Hematopoietic multipotent progenitor cell treated with erythropoietin and hydrocortisone succinate and interleukin-3 and kit ligand, for 15 days (in vitro differentiated cells): ENCODE results near the gene RIT2.

ENCODE experiments used
- DNase-seq: peaks from one replicate; pipeline ENCODE4 v3.0.0-alpha.2; 2015; ENCODE audit warnings: low spot score

RIT2 gene

DNA sequence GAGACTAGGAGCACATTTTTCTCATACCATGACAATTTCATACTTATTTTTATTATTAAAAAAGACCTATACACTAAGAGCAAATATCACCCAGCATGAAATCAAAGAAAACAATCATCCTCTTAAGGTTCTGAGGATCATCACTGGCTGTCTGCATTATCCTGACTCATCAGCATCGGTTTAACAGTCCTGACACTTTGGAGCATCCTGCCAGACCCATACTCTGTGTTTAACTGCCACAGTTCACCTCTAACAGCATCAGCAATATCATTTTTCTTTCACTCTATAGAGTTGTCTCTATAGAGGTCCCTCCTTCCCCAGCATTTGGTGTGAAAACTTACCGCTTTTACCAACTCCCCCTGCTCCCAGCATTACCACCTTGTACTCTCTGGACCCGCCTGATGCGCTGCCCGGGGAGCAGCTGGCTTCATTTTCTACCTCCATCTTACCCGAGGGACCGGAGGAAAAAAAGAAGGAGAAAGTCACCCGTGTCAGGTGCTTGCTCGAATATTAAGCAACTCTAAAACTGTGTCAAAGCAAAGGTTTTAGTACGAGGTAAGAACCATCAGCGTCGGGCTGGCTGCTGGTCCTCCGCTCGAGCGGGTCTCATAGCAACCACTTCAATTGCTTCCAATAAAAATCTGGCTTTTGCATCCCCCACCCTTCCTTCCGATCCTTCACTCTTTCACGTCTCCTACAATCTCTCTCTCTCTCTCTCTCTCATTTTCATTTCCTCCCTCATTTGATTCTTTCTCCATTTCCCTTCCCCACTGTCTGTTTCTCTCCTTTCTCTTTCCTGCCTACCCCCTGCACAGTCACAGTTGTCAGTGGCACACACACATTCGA lies at the start of gene RIT2:
TSS of gene RIT2 (minus strand) at position 610 of the 846 bp plus-strand sequence.
- no peak for DNase-seq

DNA sequence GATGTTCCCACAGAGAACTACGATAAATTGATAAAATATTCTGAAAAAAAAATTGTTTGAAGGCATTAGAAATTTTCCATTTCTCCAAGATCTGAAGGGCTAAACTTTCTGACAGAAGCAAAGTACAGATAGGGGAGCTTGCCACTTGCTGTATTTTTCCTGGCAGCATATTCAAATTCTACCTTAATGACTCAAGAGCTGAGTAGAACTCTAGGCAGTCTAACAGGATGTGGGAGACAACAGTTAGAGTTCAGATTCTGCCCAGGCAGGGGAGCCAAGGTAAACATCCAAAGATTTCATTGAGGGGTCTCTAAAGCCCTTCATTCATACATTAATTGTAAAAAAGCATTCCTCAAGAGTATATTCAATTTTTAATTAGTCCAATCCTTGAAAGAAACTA lies 46.0 kb upstream of the RIT2 start:
- no peak for DNase-seq

DNA sequence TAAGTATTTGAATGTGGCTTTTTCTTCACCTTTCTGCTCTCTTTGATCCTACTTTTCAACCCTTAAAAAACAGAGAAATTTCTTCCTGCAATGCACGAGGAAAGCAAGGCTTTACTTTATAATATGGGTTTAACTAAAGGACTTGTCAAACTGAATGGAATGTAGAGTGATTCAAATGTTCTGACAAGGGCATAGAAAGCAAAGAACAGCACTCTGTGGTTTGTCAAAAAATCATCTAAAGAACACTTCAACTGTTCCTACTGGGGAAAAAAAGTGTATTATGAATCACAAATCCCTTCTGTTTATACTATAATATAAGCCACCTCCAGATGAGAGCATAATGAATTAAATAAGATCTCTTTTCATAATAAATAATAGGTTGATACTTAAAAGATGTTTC lies 45.0 kb upstream of the RIT2 start:
- no peak for DNase-seq

DNA sequence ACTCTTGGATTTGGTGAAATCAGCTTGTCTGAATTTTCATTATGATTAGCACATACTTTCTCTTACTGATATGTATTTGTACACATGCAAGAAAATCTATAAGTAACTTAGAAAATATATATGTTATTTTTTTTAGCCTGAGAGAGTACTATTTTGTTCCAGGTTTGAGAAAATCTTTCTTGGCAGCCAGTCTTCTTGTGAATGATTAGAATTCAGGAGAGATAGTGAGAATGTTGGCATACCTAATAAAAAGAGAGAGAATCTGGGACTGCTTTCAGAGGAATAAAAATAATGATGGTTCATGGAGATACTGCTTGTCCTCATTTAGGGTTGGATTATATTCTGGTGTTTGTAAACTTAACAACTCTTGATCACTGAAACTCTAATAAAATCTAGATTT lies 44.4 kb upstream of the RIT2 start:
- DNase-seq, result no peak

DNA sequence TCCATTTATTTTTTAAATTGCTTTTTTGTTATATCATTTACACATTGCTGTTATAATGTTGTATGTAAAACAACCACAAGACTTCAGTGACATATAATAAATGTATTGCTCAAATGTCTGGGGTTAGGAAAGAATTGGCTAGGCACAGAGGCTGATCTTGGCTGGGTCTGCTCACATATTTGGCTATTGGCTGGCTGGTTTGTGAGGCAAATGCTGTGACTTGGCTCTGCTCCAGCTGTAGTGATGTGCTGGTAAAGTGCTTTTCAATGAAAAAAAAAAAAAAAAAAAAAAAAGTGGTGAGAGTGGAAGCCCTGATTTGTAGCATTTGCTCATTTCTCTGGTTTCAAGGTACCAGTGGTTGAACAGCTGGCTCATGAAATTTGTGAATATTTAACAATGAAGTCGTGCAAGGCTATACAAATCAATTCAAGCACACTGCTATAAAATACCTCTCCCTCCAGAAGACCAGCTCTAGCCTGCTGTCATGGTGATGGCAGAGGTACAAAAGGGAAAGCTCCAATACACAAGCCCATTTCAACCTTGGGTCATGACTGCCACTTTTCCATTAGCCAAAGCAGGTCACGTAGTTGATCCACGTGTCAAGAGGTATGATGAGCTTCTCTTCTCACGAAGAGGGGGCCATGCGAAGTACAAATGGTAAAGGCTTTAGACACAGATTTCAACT lies 43.7 kb upstream of the RIT2 start:
- DNase-seq, result no peak

DNA sequence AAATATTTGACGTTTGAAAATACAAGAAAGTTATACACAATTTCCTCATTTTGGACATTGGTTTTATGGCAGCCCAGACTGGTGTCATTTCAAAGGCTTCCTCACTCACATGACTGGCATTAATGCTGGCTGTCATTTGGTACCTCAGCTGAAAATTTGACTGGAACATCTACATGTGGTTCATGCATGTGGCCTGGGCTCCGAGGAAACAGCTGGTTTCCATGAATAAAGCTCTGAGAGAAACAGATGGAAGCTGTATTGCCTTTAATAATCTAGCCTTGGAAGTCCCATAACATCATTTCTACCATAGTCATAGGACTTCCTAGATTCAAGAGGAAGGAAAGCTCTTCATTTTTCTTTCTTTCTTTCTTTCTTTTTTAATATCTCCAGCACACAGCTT lies 42.9 kb upstream of the RIT2 start:
- no peak for DNase-seq

DNA sequence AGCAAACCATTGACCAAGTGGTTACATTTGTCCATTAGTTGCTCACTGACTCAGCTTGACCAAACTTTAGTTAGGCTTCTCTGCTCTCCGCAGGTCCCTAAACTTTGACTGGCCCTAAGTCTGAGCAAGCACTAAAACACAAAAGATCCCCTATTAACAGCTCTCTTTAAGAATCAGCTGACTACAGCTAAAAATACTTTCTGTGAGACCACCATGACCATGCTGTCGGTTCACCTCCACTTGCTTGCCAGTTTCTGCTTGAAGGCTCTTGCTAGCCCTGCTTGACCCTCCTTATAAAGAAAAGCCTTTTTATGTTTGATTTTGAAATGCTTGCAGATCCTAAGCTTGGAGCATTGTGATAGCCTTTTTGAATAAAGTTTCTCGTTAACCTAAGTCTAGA lies 40.4 kb upstream of the RIT2 start:
- DNase-seq, result no peak

DNA sequence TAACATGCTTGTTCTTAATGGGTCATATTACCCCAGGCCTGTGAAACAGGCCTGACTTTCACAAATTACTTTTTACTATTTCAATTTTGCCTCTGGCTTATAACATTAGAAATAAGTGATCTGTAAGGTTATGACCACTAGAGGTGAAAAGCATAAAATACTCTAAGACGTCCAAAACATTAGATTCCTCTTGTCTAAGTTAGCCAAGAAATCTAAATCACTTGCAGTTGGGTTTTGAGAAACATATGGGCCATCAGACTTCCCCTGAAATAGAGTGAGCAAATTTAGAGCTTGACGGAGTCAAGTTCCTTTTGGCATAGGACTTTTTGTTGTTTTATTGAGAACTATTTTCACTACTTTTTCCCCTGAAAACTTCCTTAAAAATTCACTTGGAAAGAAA lies 32.7 kb upstream of the RIT2 start:
- no peak for DNase-seq

DNA sequence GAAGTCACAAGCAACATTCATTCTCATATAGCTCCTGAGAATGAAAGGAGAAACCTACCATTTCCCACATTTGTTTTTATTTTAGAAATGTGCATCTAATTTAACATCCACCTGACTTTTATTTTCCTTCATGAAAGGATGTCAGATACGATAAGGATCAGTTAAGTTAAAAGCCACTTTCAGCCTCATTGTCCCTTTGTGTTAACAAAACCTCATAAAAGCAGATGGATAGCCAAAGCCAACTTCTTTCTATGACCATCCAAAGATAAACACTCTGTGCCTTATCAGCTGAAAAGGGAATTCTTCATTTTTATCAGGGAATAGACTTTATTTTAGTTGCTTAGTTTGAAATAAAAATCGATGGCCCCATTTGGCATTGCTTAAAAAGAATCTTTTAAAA lies 25.7 kb upstream of the RIT2 start:
- DNase-seq, result no peak

DNA sequence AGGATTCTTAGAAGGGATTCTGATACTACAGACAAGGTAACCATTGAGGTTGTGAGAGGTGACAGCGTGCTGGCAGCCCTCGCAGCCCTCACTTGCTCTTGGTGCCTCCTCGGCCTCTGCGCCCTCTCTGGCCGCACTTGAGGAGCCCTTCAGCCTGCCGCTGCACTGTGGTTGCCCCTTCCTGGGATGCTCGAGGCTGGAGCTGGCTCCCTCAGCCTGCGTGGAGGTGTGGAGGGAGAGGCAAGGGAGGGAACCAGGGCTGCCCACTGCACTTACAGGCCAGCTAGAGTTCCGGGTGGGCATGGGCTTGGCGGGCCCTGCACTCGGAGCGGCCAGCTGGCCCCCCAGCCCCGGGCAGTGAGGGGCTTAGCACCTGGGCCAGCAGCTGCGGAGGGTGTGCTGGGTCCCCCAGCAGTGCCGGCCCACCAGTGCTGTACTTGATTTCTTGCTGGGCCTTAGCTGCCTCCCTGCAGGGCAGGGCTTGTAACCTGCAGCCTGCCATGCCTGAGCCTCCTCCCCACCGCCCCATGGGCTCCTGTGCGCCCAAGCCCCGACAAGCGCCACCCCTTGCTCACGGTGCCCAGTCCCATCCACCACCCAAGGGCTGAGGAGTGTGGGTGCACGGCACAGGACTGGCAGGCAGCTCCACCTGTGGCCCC lies 23.9 kb upstream of the RIT2 start:
- no peak for DNase-seq

DNA sequence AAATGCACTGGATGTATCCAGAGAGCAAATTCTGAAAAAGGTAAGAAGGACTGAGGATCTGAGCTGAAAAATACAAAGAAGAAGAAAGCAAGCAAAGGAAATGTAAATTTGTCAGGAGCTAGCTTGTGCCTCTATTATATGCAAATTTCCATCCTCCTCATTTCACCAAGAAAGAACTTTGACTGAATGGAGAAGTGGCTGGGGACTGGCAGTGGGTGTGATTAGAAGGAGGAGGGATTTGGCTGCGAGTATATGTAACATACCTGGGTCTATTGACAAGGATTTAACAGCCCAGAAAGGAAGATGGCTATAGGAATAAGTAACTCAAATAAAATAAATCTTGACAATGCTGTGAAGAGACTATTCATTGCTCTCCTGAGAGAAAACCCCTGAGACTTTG lies 19.4 kb upstream of the RIT2 start:
- DNase-seq, result no peak

DNA sequence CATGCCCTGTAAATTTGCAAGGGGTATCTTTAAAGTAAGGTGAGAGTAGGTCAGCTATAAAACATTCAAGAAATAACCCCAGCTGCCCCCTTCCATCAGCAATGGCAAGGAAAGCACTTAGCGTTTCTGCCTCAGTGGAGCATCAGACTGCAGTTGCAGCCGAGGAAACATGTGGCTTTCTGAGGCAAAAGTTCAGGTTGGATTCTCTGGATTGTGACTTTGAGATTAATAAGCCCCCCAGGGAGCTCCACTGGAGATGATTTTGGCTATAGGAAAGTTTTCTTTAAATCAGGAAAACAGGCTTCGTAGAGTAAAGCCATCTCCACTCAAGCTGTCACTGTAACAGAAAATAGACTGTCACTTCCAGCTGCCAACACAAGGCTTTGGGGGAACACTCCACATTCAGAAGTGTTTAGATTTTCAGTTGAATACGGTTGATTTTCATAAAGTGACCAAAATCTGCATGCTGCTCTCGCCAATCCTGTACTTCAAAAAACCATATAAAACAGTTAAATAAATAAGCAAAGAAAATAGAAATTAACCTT lies 15.3 kb upstream of the RIT2 start:
- DNase-seq, result no peak

DNA sequence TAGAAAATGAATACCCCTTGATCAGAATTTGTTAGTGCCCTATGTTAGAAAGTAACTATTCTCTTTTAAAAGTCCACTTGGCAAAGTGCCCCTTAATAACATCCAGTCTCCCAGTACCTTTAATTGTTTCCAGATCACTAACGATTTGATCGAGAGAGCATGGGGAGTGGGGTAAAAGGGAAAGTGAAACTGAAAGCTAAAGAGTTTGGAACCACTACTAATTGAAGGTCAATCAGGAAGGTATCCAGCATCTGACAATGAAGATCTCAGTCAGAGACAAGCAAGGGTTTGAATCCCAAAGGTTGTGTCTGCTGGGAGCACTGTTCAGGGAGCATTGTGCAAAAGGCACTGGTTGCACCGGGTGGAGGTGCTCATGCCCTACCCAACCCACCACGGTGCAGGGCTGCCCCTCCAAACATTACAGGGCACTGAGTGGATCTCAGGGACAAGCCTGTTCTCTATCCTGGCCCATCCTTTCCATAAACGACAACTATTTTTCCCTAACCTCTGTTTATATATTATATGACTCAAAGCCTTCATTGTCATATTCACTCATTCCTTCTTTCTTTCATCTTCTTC lies 14.6 kb upstream of the RIT2 start:
- no peak for DNase-seq

DNA sequence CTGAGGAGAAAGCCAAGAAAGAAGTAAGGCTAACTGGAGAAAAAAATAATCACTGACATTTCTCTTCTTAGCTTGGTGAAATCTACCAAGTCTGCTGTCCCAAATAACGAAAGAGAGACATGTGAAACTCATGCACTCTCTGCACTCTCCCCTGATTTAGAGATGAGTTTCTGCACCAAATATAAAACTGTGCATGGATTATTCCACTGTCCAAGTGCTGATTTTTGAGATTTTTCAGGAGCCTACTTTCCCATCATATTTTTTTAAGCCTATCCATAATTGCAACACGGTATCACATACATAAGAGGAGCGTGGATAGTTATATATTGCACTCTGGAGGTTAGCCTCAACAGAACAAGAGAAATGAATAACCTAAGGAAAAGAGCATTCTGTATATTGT lies 10.0 kb upstream of the RIT2 start:
- DNase-seq, result no peak

DNA sequence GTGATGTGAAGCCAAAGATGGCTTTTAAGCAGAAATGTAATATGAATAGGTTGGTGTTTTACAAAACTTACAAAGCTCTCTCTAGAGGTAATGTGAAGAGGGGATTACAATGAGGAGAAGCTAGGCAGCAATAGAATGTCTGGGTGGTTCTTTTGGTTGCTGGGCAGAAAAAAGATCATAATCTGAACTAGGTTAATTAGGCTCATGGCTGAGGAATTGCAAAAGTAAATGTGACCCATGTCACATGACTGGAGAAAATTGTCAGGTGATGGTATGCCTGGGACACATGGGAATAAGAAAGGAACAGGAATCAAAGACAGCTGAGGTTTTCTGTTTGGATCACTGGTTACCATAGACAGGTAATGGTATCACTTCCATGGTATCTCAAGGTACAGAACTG lies 7.5 kb upstream of the RIT2 start:
- DNase-seq, result no peak

DNA sequence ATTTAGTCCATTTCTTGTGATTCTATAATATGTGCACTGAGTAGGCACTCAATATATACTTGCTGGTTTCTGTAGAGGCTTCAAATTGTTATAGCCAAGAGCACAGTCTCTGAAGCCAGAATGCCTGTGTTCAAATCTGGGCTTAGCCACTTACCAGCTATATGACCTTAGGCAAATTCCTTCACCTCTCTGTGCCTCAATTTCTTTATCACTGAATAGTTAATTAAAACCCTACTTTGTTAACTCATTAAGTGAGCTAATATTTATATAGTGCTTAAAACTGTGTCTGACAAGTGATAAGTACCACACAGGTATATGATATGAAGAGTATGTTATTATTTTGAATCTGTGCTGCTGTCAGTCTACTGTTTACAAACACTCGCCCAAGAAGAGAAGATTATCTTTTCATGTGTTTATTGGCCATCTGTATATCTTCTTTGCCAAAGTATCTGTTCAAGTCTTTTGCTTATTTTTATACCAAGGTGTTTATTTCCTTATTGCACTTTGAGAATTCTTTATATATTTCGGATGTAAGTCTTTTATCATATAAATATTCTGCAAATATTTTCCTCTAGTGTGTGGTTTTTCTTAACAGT lies 1.3 kb upstream of the RIT2 start:
- no peak for DNase-seq

DNA sequence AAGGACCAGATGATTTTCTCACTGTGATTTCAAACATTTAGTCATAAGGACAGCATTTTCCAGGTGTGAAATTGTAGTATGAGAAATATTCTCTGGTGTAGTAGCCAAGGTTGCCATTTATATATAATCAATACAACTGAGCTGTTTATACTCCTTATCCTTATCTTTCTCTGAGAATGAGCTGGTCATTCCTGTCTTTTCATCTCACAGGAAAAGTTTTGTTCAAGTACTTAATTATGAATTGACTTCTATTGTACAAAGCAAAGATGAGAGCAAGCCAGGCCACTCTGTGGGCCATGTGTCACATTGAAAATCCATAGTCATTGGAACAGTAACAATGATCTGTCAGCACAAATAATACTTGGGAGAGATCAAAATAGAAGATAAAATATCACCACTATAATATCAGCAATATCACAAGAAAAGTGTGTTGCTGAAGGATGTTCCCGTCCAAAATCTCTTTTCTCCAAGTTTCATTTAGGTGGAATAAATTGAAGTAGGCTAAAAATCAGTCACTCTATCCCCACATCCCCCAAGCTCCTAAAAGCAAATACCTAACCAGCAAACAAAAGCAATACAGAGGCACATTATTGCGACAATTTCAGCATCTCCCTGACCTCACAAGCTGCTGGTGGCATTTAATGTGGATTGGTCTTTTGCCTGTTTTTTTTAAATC lies 2.1 kb downstream of the RIT2 start:
- DNase-seq, result no peak

DNA sequence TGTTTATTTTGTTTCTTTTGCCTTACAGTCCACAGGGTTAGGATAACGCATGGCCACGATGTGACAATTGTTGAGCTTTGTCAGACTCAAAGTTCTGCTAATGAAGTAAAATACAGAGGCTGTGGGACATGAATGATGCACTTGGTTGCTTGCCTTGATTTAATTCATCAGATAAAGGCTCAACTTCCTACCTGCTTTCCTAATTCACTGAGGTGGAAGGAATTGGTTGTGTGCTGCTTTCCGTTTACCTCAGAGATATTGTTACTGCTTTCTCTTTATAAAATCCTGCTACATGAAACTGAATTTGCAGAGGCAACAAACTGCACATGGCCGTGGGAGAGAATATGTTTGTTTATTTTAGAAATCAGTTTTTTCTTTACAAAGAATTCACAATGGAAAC lies 6.6 kb downstream of the RIT2 start:
- no peak for DNase-seq

DNA sequence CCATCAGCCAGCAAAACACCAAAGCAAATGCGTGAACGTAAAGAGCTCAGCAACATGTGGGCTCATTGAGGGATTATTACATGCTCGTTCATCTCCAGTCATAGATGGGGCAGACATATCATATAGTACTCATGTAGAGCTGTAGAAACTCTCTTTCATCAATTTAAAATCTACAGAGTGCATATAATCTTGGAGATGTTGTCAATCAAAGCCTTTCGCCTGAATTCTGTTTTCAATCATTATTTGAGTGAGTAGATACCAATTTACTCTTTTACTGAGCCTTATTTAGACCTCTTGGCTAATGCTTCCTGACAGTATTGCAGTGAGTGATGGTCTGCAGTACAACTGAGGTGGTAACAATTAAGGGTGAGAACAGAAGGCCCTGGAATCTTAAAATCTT lies 7.0 kb downstream of the RIT2 start:
- no peak for DNase-seq

DNA sequence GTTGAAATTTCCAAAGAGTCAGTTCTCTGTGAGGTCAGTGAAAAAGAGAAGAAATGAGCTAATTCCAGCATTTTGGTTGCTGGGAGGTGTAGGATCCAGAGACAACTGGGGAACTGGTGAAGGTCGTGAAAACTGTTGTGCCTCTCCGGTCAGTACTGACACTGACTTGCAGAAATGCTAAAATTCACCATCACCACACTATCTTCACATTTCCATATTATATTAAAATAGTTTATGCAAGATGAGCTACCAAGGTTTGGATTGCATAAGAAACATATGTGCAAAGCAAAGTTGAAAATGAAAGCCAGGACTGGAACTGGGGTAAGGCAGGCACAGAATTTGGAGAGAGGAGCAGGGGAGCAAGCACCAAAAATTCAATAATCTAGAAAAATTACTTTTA lies 21.8 kb downstream of the RIT2 start:
- DNase-seq, result no peak

DNA sequence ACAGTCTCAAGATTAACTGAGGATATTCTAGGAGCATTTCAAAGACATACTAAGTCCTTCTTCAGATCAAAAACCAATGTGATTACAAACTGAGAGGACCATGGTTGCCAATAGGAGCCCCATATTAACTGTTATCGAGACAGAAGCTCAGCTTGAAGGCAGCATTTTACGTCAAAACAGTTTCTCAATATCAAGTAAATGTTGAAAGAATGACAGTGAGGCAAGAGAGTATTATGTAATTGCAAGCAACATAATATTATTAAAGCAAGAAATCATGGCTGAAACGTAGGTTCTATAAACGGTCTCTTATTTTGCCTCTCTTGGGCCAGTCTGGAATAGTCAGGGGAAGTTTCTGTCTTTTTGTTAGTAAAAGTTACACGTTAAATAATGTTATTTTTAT lies 22.9 kb downstream of the RIT2 start:
- no peak for DNase-seq

DNA sequence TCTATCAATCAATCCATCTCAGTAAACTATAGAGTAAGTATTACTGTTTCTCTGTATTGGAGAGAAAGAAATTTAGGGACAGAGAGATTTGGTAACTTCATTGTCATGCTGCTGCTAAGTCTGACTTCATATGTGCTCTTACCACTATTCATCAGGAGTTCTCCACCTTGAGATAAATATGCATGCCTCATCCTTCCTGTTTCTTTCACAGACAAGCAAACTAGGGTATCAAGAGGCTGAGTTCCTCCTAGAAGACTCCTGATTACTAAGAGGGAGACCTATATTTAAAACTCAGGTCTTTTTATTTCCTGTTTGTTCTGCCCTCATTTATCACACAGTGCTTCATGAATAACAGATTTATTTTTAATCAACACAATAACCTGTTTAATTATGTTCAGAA lies 34.1 kb downstream of the RIT2 start:
- no peak for DNase-seq
